HFF-Myc (cell line): ENCODE results near the gene USP26.

Source experiments
- DNase-seq: peaks from one replicate; pipeline ENCODE4 v3.0.0-alpha.2; 2011; ENCODE audit warnings: low read depth; ENCODE audit errors: extremely low read depth
- H3K4me3 ChIP-seq: replicated peaks from 2 replicates; pipeline ENCODE4 v1.5.1; 2011; ENCODE audit warnings: low read depth, mild to moderate bottlenecking, control low read depth, low read length
- TF ChIP-seq, protein P1 (sequence below): IDR thresholded peaks from 2 replicates; pipeline ENCODE4 v1.5.1; 2012; ENCODE audit warnings: mild to moderate bottlenecking, low read depth, low read length, control low read depth; ENCODE audit errors: missing control alignments

USP26 gene, protein sequence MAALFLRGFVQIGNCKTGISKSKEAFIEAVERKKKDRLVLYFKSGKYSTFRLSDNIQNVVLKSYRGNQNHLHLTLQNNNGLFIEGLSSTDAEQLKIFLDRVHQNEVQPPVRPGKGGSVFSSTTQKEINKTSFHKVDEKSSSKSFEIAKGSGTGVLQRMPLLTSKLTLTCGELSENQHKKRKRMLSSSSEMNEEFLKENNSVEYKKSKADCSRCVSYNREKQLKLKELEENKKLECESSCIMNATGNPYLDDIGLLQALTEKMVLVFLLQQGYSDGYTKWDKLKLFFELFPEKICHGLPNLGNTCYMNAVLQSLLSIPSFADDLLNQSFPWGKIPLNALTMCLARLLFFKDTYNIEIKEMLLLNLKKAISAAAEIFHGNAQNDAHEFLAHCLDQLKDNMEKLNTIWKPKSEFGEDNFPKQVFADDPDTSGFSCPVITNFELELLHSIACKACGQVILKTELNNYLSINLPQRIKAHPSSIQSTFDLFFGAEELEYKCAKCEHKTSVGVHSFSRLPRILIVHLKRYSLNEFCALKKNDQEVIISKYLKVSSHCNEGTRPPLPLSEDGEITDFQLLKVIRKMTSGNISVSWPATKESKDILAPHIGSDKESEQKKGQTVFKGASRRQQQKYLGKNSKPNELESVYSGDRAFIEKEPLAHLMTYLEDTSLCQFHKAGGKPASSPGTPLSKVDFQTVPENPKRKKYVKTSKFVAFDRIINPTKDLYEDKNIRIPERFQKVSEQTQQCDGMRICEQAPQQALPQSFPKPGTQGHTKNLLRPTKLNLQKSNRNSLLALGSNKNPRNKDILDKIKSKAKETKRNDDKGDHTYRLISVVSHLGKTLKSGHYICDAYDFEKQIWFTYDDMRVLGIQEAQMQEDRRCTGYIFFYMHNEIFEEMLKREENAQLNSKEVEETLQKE

DNA sequence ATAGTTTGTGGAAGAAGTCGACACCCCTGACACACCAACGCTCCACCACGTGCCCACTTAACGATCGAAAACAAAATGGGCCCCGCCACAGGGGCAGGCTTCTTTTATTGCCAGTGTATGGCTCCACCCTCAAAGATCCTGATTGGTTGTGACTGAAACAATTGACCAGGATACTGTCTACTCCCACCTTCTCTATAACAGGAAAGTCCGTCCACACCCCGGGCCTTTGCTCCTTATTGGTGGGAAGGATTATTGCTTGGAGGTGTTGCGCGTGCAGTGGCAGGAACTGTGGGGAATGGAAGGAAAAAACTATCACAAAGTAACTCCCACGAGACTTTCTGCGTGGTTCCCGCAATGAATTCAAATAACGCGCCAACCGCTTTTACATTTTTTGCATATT is at the start of gene USP26:
Gene USP26, minus strand, starts transcription at position 79 of the 400 bp plus-strand sequence. CDS start 68,889 bp downstream, outside the sequence.
- no peak within 1 kb of the TSS for H3K4me3 ChIP-seq
- no peak for DNase-seq
- TF ChIP-seq, protein P1, sequence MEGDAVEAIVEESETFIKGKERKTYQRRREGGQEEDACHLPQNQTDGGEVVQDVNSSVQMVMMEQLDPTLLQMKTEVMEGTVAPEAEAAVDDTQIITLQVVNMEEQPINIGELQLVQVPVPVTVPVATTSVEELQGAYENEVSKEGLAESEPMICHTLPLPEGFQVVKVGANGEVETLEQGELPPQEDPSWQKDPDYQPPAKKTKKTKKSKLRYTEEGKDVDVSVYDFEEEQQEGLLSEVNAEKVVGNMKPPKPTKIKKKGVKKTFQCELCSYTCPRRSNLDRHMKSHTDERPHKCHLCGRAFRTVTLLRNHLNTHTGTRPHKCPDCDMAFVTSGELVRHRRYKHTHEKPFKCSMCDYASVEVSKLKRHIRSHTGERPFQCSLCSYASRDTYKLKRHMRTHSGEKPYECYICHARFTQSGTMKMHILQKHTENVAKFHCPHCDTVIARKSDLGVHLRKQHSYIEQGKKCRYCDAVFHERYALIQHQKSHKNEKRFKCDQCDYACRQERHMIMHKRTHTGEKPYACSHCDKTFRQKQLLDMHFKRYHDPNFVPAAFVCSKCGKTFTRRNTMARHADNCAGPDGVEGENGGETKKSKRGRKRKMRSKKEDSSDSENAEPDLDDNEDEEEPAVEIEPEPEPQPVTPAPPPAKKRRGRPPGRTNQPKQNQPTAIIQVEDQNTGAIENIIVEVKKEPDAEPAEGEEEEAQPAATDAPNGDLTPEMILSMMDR = no peak

DNA sequence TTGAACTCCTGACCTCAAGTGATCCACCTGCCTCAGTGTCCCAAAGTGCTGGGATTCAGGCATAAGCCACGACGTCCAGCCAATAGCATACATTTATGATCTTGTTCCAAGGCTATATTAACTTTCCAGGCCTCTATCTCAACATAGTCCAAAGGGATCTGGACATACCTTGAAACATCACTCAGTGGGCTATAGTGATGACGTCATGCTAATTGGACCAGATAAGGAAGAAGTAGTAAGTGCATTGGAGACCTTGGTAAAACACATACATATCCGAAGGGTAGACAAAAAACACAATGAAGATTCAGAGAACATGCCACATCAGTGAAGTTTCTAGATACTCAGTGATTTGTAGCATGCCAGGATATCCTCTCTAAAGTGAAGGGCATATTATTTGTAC is 37.4 kb upstream of the USP26 start:
- DNase-seq = no peak
- TF ChIP-seq, protein P1 = no peak

DNA sequence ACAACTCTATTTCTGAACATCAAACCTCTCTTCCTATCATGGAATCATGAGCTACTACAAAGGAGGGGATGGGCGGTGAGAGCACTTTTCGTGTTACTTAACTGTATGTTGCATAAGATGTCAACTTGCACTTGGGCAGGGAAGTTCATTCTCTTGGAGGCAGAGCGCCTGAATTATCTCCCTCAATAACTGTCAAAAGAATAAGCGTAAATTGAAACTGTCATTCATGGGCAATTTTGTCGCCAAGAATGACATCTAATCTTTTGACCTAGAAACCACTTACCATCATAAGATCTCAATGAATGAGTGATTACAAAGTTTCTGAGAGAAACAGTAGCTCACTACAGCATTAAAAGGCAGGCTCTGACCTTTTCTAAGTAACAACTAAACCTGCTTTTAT is 23.5 kb upstream of the USP26 start:
- DNase-seq = no peak
- TF ChIP-seq, protein P1 = no peak
- no peak overlapping the region for H3K4me3 ChIP-seq

More for the DNA sequence above, 37.4 kb upstream of the USP26 start:
- no peak overlapping the region for H3K4me3 ChIP-seq

DNA sequence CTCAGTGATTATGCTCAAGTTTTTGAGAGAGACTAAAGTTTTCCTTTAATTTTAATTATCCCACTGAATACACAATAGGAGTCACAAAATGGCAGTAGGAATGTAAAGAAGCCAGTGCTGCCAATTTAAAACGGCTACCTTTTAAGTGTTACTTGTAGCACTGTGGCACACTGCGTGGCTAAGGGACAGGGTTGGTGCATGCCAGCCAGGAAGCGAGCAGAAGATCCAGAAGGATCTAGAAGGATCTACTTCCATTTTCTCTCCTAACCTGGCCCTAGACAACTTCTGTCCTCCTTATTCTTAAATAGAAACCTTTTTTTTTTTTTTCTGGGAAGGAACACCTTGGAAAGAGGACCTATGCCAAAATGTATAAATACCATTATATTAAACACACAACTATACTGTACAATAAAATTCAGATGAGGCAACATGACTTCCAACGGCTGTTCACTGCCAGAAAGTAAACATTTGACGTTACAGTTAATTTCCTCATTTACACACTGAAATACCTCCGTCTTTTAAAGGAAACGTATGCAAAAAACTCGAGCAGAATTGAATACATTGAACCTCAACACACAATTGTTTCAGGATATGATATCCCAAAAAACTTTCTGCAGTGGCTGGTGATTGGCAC is 2.7 kb downstream of the USP26 start:
- H3K4me3 ChIP-seq = no peak overlapping the region
- TF ChIP-seq, protein P1 = no peak
- no peak for DNase-seq

DNA sequence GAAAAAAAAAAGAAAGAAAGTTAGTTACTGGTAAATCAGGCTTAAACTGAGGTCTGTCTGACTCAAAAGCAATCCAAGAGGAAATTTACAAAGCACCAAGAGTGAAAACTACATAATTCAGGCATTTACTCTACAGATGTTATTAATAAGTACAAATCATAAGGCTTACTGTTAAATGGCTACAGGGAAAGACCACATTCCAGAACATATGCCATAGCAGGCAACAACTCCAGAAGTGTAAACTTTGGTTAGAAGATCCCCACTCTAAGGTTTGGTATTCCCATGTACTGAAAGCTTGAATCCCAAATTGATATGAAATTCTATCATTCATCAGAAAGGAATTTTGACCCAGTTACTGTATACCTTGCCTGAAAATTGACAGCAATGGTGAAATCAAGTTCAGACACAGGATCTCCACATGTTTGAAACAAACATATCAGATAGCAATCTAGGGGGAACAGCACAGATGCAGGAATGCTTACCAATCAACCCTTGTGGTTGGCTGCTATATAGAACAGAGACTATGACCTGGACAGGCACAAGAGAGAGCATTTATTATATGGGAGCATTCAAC is 6.6 kb downstream of the USP26 start:
- TF ChIP-seq, protein P1 = no peak
- no peak overlapping the region for H3K4me3 ChIP-seq
- DNase-seq = no peak

DNA sequence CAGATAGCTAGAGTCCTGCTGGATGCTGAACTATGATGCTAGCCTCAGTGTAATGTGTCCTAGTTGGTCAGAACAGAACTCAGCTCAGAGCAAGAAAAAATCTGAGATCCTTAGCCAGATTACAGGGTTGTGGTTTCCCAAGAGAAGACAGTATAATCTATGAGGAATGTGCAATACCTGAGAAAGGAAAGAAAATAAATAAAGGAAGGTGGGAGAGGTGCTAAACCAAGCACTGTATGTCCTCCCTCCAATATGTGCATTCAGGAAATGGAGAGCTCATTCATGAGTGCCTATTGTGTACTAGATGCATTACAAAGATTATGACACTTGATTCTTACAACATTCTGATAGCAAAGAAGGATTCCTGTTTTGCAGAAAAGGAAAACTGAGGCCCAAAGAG is 7.5 kb downstream of the USP26 start:
- no peak overlapping the region for H3K4me3 ChIP-seq
- TF ChIP-seq, protein P1 = no peak
- no peak for DNase-seq
